HepG2 (cell line): ENCODE results near the gene MZT2A. TPM values are rescaled to one million over a fixed set of nuclear protein-coding genes. Genes with fewer than 3 reads are reported as not detected.

Experiments used
- ATAD3A ChIP-seq: sonication (generic); formaldehyde crosslinking; IDR thresholded peaks from 2 replicates; pipeline ENCODE4 v1.4.0; 2020; ENCODE audit warnings: missing genetic modification reagents
- ATF1 ChIP-seq: IDR thresholded peaks from 2 replicates; pipeline ENCODE4 v1.6.1; 2016; ENCODE audit warnings: mild to moderate bottlenecking, control low read depth
- CHD4 ChIP-seq: fragments of 200-600 bp; sonication (generic); IDR thresholded peaks from 2 replicates; pipeline ENCODE4 v1.7.0; 2017; ENCODE audit warnings: mild to moderate bottlenecking, low read length, borderline replicate concordance
- ELF3 ChIP-seq: IDR thresholded peaks from 2 replicates; pipeline ENCODE4 v1.6.1; 2016; ENCODE audit warnings: missing genetic modification reagents, missing compliant biosample characterization
- FOXC1 ChIP-seq: sonication (generic); formaldehyde crosslinking; IDR thresholded peaks from 2 replicates; pipeline ENCODE4 v1.8.0; 2022; ENCODE audit warnings: mild to moderate bottlenecking, missing genetic modification reagents, borderline replicate concordance
- PCBP2 ChIP-seq: fragments of 200-400 bp; formaldehyde crosslinking; optimal IDR thresholded peaks from 2 replicates; pipeline ENCODE3; 2018; ENCODE audit warnings: low read length, low read depth; ENCODE audit not compliant: poor library complexity, severe bottlenecking
- SOX5 ChIP-seq: IDR thresholded peaks from 2 replicates; pipeline ENCODE4 v1.6.1; 2016; ENCODE audit warnings: borderline replicate concordance
- SOX6 ChIP-seq, 2 experiments: fragments of 450-650 bp in 1 of 2; sonication (generic) in 1 of 2; formaldehyde crosslinking in 1 of 2; IDR thresholded peaks; 2 replicates each; pipeline versions ENCODE4 v1.4.0 to v1.6.1; 2017 to 2020; ENCODE audit warnings: antibody characterized with exemption in 1 of 2, mild to moderate bottlenecking in 1 of 2, missing genetic modification reagents in 1 of 2
- TAF1 ChIP-seq: sonication (generic); formaldehyde crosslinking; IDR thresholded peaks from 2 replicates; pipeline ENCODE4 v1.4.0; 2020; ENCODE audit warnings: missing genetic modification reagents
- YY1 ChIP-seq: IDR thresholded peaks from 2 replicates; pipeline ENCODE4 v1.6.1; 2011; ENCODE audit warnings: low read length, low read depth, moderate library complexity, mild to moderate bottlenecking; ENCODE audit not compliant: insufficient read depth, insufficient replicate concordance
- ZKSCAN8 ChIP-seq: IDR thresholded peaks from 2 replicates; pipeline ENCODE4 v1.6.1; 2016; ENCODE audit warnings: borderline replicate concordance, missing genetic modification reagents, missing compliant biosample characterization
- ZNF225 ChIP-seq: sonication (generic); formaldehyde crosslinking; IDR thresholded peaks from 2 replicates; pipeline ENCODE4 v1.4.0; 2020; ENCODE audit warnings: mild to moderate bottlenecking, missing genetic modification reagents
- ZNF670 ChIP-seq: sonication (generic); formaldehyde crosslinking; IDR thresholded peaks from 2 replicates; pipeline ENCODE4 v1.8.0; 2022; ENCODE audit warnings: mild to moderate bottlenecking, missing genetic modification reagents, borderline replicate concordance
- polyA plus RNA-seq, 8 experiments: library from polyadenylated mRNA; depleted of rRNA in 3 of 8; stranded (reverse) in 7 of 8; unstranded in 1 of 8; fragments of >200 nt; fragmentation: Illumina TruSeq in 4 of 8; extraction: Trizol in 4 of 8; gene quantifications; 2 replicates each; pipeline versions ENCODE4 v1.2.1 to v1.2.3, GENCODE V29; 2011 to 2016; ENCODE audit warnings: low read depth in 4 of 8, missing spikeins in 1 of 8, mixed read lengths in 1 of 8; ENCODE audit not compliant: insufficient read depth in 1 of 8
- total RNA-seq, 5 experiments: library from RNA; depleted of rRNA; stranded (reverse); fragments of >200 nt; fragmentation: Illumina TruSeq; extraction: Trizol; gene quantifications; 2 replicates each; pipeline ENCODE4 v1.2.3, GENCODE V29; 2016; ENCODE audit warnings: low read depth in 1 of 5
- TF ChIP-seq, protein P1 (sequence below): sonication (generic); formaldehyde crosslinking; IDR thresholded peaks from 2 replicates; pipeline ENCODE4 v1.5.1; 2020; ENCODE audit warnings: missing genetic modification reagents, mild to moderate bottlenecking, borderline replicate concordance
- TF ChIP-seq, protein P2 (sequence below): sonication (generic); formaldehyde crosslinking; IDR thresholded peaks from 2 replicates; pipeline ENCODE4 v1.8.0; 2023; ENCODE audit warnings: mild to moderate bottlenecking, missing genetic modification reagents
- TF ChIP-seq, protein P3 (sequence below): sonication (generic); IDR thresholded peaks from 2 replicates; pipeline ENCODE4 v1.6.1; 2016; ENCODE audit warnings: low read depth, borderline replicate concordance
- TF ChIP-seq, protein P4 (sequence below): IDR thresholded peaks from 2 replicates; pipeline ENCODE4 v1.6.1; 2016; ENCODE audit warnings: low read depth, control low read depth
- TF ChIP-seq, protein P5 (sequence below): IDR thresholded peaks from 2 replicates; pipeline ENCODE4 v1.6.1; 2016; ENCODE audit warnings: mild to moderate bottlenecking

Gene MZT2A
- total and polyA plus RNA-seq, 2 of the 13 experiments (the other 11 are each of a cell fraction or from before 2014, with no cell fraction given), result 221 to 349 TPM

DNA sequence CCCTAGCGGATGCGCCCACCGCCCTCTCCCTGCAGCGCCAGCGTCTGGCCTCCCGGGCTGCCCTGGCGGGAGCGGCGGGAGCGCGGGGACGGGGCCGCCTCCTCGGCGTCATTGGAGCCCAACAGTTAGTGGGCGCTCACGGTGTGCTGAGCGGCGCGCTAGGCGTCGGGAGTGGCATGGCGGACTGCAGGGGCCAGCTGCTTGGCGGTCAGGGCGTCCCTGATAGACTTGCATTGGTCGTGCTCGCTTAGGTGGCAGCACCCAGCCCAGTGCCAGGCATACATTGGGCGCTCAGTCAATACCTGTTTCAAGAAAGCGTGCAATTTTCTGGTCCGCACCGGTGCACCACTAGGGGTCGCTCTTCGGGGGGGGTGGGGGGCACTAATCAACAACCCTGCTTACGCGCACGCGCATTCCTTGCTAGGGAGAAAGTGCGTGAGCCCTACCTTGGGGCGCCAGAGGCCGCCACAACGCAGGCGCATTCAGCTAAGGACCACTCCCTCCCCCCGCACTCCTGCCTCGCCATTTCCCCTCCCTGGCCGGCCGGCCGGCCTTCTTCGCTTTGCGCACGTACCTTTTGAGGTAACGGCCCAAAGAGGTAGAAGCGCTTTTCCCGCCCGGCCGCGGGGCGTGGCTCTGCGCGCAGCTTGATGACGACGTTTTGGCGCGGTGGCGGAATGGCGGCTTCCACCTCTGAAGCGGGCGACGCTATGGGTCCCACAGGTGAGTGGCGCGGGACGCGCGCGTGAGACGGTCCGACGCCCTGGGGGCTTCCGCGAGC is 411 bp upstream of the MZT2A start (continued):
- 0 out of 2 replicates have a peak, but pooled peaks have one; percentile 56 for TF ChIP-seq ZKSCAN8 (CRISPR knock-in tag)
- no peak for TF ChIP-seq CHD4
- TF ChIP-seq, protein P1, sequence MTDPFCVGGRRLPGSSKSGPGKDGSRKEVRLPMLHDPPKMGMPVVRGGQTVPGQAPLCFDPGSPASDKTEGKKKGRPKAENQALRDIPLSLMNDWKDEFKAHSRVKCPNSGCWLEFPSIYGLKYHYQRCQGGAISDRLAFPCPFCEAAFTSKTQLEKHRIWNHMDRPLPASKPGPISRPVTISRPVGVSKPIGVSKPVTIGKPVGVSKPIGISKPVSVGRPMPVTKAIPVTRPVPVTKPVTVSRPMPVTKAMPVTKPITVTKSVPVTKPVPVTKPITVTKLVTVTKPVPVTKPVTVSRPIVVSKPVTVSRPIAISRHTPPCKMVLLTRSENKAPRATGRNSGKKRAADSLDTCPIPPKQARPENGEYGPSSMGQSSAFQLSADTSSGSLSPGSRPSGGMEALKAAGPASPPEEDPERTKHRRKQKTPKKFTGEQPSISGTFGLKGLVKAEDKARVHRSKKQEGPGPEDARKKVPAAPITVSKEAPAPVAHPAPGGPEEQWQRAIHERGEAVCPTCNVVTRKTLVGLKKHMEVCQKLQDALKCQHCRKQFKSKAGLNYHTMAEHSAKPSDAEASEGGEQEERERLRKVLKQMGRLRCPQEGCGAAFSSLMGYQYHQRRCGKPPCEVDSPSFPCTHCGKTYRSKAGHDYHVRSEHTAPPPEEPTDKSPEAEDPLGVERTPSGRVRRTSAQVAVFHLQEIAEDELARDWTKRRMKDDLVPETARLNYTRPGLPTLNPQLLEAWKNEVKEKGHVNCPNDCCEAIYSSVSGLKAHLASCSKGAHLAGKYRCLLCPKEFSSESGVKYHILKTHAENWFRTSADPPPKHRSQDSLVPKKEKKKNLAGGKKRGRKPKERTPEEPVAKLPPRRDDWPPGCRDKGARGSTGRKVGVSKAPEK, result no peak
- no peak; the same call in 1 of the 2 replicates for TF ChIP-seq ELF3
- 0 out of 2 replicates have a peak, but pooled peaks have one; percentile 7 for TF ChIP-seq ATAD3A (CRISPR knock-in tag)
- TF ChIP-seq, protein P2, sequence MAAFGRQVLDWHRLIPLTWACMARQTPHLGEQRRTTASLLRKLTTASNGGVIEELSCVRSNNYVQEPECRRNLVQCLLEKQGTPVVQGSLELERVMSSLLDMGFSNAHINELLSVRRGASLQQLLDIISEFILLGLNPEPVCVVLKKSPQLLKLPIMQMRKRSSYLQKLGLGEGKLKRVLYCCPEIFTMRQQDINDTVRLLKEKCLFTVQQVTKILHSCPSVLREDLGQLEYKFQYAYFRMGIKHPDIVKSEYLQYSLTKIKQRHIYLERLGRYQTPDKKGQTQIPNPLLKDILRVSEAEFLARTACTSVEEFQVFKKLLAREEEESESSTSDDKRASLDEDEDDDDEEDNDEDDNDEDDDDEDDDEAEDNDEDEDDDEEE (CRISPR knock-in tag), result peak; percentile 59; the same call in 1 of the 2 replicates
- no peak for TF ChIP-seq ZNF225
- peak; percentile 36; the same call in 1 of the 2 replicates for TF ChIP-seq ZNF670 (CRISPR knock-in tag)
- peak; percentile 59; the same call in 1 of the 2 replicates for TF ChIP-seq SOX5 (CRISPR knock-in tag)
- TF ChIP-seq YY1, result peak; percentile 94
- TF ChIP-seq ATF1 (CRISPR knock-in tag), result peak; percentile 96
- TF ChIP-seq, protein P3, sequence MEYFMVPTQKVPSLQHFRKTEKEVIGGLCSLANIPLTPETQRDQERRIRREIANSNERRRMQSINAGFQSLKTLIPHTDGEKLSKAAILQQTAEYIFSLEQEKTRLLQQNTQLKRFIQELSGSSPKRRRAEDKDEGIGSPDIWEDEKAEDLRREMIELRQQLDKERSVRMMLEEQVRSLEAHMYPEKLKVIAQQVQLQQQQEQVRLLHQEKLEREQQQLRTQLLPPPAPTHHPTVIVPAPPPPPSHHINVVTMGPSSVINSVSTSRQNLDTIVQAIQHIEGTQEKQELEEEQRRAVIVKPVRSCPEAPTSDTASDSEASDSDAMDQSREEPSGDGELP, result peak; percentile 52; the same call in 1 of the 2 replicates
- peak; percentile 84 for TF ChIP-seq FOXC1 (CRISPR knock-in tag)
- TF ChIP-seq SOX6 (IDR thresholded peaks at IDR 0.05), result no peak
- TF ChIP-seq SOX6 (CRISPR knock-in tag; IDR thresholded peaks at IDR 0.05), result peak; percentile 78
- peak; percentile 78; the same call in 1 of the 2 replicates for TF ChIP-seq TAF1 (CRISPR knock-in tag)
- TF ChIP-seq PCBP2, result no peak
- TF ChIP-seq, protein P4, sequence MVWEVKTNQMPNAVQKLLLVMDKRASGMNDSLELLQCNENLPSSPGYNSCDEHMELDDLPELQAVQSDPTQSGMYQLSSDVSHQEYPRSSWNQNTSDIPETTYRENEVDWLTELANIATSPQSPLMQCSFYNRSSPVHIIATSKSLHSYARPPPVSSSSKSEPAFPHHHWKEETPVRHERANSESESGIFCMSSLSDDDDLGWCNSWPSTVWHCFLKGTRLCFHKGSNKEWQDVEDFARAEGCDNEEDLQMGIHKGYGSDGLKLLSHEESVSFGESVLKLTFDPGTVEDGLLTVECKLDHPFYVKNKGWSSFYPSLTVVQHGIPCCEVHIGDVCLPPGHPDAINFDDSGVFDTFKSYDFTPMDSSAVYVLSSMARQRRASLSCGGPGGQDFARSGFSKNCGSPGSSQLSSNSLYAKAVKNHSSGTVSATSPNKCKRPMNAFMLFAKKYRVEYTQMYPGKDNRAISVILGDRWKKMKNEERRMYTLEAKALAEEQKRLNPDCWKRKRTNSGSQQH (CRISPR knock-in tag), result 0 out of 2 replicates have a peak, but pooled peaks have one; percentile 49
- TF ChIP-seq, protein P5, sequence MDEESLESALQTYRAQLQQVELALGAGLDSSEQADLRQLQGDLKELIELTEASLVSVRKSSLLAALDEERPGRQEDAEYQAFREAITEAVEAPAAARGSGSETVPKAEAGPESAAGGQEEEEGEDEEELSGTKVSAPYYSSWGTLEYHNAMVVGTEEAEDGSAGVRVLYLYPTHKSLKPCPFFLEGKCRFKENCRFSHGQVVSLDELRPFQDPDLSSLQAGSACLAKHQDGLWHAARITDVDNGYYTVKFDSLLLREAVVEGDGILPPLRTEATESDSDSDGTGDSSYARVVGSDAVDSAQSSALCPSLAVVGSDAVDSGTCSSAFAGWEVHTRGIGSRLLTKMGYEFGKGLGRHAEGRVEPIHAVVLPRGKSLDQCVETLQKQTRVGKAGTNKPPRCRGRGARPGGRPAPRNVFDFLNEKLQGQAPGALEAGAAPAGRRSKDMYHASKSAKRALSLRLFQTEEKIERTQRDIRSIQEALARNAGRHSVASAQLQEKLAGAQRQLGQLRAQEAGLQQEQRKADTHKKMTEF, result peak; percentile 72; the same call in 1 of the 2 replicates
